ENCODE measurements around the gene BRIP1.
"Not testable (repeated sequence)": the region's sequence is repeated elsewhere in the genome, so short reads cannot be mapped to it uniquely, and the experiment has no call there.

The BRIP1 gene

DNA sequence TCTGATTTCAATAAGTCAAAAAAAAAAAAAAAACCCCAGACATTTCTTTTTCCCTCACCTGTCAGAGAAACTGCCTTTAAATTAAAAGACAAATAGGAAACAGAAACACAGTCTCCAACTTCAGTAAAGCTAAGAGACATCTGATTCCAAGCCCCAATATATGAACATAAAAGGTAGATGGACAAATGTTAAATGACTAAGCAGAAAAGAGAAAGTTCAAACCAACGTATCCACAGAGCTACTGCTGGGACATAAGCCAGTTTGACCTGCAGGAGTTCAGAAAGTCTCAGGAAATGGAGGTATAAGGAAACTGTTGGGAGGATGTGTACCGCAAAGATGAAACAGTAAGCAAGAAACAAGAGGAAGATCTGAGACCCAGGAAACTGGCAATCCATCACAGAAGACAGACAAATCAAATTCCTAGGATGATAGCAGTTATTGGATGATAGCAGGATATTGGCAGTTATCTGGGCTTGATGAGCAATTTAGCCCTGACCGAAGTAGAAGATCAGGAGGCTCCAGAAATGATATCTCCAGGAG lies 135.0 kb downstream of the BRIP1 start:
- DNase-seq (ENCODE audit: low read depth in 2 of 2), result no peak

GRCh38 chr17:61727798-61728197 lies 135.5 kb downstream of the BRIP1 start:
- DNase-seq (ENCODE audit: low read depth in 2 of 2), result not testable (repeated sequence)

- no peak for DNase-seq (ENCODE audit: low read depth in 2 of 2)
These were observed 136.4 kb downstream of the BRIP1 start for GRCh38 chr17:61726977-61727376.

GRCh38 chr17:61724777-61725176 lies 138.6 kb downstream of the BRIP1 start:
- DNase-seq (ENCODE audit: low read depth in 2 of 2), result no peak

GRCh38 chr17:61723914-61724313 lies 139.4 kb downstream of the BRIP1 start:
- DNase-seq (ENCODE audit: low read depth in 2 of 2), result no peak

DNA sequence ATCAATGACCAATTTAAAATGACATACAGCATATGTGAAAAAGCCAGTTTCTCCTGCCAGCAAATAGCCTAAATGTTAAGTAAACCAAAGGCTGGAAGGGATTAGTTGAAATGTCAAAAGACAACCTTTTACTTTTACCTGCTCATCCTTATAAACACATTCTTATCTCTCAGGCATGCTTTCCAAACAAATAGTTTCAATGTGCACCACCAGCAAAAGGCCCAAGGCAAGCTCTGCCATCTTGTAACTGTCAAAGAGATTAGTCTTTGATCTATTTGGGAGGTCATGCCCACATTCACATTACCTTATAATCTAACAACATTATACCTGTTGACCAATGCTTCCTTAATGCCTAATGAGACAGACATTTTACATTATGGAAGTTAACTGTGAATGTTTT lies 140.1 kb downstream of the BRIP1 start:
- DNase-seq (ENCODE audit: low read depth in 2 of 2), result no peak

DNA sequence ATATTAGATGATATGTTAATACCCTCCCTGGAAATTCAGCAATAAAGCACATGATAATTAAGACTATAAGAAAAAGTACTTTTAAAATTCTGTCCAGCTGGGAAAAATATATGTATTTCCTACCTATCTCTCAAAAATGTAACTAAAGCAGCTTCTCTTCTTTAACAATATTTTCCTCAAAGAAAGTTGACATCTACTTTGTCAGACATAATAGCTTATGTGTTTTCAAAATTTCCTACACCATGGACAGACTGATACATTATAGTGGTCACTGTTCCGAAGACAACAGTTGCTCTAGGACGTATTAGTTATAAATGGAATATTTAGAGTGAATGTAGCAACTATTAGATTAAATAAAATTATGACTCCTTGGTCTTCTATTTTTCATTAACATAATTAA lies 140.9 kb downstream of the BRIP1 start:
- no peak for DNase-seq (ENCODE audit: low read depth in 2 of 2)

DNA sequence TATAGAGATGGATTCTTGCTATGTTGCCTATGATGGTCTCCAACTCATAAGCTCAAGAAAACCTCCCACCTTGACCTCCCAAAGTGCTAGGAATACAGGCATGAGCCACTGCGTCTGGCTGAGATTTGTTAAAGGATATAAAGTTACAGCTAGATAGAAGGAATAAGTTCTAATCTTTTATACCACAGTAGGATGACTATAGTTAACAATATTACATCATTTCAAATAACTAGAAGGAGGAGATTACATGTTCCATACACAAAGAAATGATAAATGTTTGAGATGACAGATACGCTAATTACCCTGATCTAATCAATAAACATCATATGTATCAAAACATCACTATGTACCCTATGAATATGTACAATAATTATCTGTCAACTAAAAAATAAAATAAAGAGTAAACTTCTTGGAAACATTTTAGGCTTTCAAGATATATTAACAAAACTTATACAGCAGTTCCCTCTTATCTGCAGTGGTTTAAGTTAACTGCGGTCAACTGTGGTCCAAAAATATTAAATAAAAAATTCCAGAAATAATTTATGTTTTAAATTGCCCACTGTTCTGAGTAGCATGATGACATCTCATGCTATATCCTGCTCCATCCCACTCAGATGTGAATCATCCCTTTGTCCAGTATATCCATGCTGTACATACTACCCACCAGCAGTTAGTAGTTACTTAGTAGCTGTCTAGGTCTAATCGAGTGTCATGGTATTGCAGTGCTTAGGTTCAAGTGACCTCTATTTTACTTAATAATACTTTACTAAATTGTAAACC lies 143.1 kb downstream of the BRIP1 start:
- DNase-seq (ENCODE audit: low read depth in 2 of 2), result no peak

DNA sequence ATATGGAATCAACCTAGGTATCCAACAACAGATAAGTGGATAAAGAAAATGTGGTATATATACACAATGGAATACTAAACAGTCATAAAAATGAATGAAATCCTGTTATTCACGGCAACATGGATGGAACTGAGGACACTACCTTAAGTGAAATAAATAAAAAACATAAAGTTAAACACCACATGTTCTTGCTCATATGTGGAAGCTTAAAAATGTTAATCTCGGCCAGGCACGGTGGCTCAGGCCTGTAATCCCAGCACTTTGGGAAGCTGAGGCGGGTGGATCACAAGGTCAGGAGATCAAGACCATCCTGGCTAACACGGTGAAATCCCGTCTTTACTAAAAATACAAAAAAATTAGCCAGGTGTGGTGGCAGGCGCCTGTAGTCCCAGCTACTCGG lies 144.1 kb downstream of the BRIP1 start:
- DNase-seq (ENCODE audit: low read depth in 2 of 2), result not testable (repeated sequence)

DNA sequence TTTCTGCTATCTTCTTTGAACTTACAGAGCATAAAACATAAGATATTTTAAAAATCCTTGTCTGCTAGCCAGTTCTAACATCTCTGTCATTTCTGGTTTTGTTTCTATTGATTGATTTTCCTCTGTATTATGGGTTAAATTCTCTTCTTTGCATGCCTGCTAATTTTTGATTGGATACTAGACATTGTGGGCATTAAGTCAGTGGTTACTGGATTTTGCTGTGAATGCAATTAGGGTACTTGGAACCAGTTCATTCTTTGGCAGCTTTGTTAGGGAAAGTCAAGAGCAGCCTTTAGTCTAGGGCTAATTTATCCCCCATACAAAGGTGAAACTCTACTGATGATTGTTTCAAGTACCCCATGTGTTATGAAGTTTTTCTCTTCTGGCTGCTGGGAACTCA lies 145.3 kb downstream of the BRIP1 start:
- DNase-seq (ENCODE audit: low read depth in 2 of 2), result no peak

- DNase-seq (ENCODE audit: low read depth in 2 of 2), result no peak
These were observed 146.0 kb downstream of the BRIP1 start for GRCh38 chr17:61717352-61717751.

DNA sequence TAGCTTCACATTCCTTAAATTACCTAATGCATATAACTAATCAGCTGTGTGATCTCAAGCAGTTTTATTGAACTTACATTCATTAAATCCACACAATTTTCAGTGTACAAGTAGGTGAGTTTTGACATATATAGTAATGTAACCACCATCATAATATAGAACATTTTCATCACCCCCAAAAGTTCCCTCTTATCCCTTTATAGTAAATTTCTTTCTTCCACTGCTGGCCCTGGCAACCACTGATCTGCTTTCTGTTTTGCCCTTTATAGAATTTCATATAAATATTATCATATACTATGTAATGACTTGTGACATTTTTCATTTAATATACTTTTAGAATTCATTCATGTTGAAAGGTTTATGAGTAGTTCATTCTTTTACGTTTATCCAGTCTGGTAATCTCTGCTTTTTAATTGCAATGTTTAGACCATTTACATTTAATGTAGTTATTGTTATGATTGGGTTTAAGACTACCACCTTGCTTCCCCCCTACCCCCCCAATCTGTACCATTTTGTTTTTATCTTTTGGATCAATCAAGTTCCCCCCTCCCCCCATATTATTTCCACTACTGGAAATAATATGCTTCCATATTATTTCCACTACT lies 147.0 kb downstream of the BRIP1 start:
- DNase-seq (ENCODE audit: low read depth in 2 of 2), result no peak

GRCh38 chr17:61715348-61715747 lies 148.0 kb downstream of the BRIP1 start:
- no peak for DNase-seq (ENCODE audit: low read depth in 2 of 2)

DNA sequence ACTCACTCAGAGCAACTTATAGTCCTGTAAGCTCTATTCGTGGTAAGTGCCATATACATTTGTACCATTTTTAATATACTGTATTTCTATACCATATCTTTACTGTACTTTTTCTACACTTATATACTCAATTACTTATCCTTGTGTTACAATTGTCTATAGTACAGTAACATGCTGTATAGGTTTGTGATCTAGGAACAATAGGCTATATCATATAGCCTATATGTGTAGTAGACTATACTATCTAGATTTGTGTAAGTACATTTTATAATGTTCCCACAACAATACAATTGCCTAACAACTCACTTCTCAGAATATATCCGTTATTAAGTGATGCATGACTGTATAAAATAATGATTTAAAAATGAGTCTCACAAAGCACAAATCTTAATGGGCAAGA lies 149.0 kb downstream of the BRIP1 start:
- no peak for DNase-seq (ENCODE audit: low read depth in 2 of 2)

- no peak for DNase-seq (ENCODE audit: low read depth in 2 of 2)
These were observed 150.3 kb downstream of the BRIP1 start for GRCh38 chr17:61713035-61713434.

GRCh38 chr17:61710546-61710945 lies 152.8 kb downstream of the BRIP1 start:
- no peak for DNase-seq (ENCODE audit: low read depth in 2 of 2)

- no peak for DNase-seq (ENCODE audit: low read depth in 2 of 2)
These were observed 153.8 kb downstream of the BRIP1 start for GRCh38 chr17:61709567-61709966.

- no peak for DNase-seq (ENCODE audit: low read depth in 2 of 2)
These were observed 158.3 kb downstream of the BRIP1 start for GRCh38 chr17:61704935-61705449.

DNA sequence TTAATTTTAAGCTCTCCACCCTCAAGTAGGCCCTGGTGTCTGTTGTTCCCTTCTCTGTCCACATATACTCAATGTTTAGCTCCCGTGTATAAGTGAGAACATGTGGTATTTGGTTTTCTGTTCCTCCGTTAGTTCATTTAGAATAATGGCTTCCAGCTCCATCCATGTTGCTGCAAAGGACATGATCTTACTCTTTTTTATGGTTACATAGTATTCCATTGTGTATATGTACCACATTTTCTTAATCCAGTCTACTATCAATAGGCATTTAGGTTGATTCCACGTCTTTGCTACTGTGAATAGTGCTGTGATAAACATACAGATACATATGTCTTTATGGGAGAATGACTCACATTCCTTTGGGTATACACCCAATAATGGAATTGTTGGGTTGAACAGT lies 160.9 kb downstream of the BRIP1 start:
- no peak for DNase-seq (ENCODE audit: low read depth in 2 of 2)

DNA sequence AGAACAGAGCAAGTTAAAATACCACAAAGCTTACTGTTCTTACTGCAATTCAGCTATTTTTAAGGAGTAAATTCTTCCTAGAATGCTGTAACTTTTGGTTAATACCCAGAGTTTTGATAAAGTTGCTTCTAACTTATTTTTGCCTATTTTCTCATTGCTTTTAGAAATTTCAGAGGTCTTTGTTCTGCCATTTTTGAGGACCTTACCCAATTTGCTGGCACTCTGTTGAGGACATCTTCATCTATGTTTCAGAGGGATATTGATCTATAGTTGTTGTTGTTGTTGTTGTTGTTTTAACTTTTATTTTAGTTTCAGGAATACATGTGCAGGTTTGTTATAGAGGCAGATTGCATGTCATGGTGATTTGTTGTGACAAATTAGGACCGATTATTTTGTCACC lies 161.3 kb downstream of the BRIP1 start:
- DNase-seq (ENCODE audit: low read depth in 2 of 2), result no peak

DNA sequence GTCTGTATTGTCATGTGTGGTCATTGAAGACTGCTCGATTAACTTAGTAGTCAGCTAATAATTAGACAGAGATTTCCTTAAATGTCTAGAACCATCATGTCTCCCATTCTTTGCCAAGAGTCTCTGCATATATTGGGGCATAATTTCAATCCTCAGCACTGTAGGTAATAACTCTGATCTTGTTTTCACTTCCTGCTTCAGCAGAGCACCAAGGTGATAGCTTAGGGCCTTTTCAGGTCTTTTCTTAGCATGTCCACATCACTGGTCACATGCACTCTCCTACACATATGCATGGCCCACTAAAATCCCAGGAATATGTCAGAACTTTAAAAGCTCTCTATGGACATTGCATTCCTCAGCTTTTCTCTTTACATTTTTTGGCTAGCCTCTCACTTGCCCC lies 162.0 kb downstream of the BRIP1 start:
- no peak for DNase-seq (ENCODE audit: low read depth in 2 of 2)

DNA sequence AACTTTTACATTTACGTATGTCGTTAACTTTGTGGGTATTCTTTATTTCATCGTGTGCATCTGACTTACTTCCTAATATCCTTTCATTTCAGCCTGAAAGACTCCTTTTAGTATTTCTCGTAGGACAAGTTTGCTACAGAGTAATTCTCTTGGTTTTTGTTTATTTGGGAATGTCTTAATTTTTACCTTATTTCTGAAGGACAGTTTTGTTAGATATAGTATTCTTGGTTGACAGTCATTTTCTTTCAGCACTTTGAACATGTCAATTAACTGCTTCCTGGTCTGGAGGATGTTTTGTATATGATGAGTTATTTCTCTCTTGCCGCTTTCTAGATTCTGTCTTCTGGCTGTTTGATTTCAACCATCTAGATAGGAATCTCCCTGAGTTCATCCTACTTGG lies 163.1 kb downstream of the BRIP1 start:
- DNase-seq (ENCODE audit: low read depth in 2 of 2), result no peak

DNA sequence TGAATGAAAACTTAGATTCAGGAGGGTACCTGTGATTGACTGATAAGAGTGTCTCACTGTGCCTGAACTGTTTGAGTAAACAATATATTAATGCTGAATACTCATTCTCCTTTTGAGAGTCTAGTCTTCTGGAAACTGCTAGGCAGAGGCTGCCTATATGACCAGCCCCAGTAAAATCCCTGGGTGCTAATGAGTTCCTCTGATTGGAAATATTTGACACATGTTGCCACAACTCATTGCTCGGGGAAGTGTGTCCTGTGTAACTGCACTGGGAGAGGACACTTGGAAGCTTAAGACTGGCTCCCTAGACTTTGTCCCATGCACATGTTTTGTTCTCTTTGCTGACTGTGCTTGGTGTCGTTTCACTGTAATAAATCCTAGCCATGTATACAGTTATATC lies 163.6 kb downstream of the BRIP1 start:
- no peak for DNase-seq (ENCODE audit: low read depth in 2 of 2)
